ENCODE data around the gene OOSP3.

DNA sequence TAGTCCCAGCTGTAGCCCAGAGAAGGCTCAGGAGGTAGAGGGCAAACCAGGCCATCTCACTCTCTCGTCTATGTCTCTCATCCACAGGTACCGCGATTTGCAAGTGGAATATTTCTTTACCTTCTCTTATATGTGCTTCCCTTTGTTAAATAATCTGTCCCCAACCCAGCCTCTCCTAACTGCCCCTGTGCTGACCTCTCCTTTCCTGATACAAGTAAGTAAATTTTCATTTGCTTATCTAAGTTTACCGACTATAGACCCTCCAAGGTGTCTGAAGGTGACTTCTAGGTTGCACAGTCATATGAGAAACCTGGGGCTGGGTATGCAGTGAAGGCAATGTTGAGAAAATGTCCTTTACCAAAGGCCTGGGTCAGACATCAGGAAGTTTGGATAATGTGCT, 33.2 kb upstream of the OOSP3 start, which contains the start of gene CBLIF:
- TF ChIP-seq, protein P1, sequence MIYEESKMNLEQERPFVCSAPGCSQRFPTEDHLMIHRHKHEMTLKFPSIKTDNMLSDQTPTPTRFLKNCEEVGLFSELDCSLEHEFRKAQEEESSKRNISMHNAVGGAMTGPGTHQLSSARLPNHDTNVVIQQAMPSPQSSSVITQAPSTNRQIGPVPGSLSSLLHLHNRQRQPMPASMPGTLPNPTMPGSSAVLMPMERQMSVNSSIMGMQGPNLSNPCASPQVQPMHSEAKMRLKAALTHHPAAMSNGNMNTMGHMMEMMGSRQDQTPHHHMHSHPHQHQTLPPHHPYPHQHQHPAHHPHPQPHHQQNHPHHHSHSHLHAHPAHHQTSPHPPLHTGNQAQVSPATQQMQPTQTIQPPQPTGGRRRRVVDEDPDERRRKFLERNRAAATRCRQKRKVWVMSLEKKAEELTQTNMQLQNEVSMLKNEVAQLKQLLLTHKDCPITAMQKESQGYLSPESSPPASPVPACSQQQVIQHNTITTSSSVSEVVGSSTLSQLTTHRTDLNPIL (CRISPR knock-in tag; IDR thresholded peaks at IDR 0.05; ENCODE audit: low read depth) = no peak
- TF ChIP-seq ARNTL (CRISPR knock-in tag; IDR thresholded peaks at IDR 0.05; ENCODE audit: borderline replicate concordance, low read depth) = no peak
